Hematopoietic multipotent progenitor cell (in vitro differentiated cells): ENCODE data around the gene DUSP28. TPM values are rescaled to one million over a fixed set of nuclear protein-coding genes. Genes with fewer than 3 reads are reported as not detected.
A peak's percentile ranks its signal among the peaks of the same experiment; 100 is the strongest.

Experiments
- DNase-seq, 3 donors: peaks; one replicate each; pipeline ENCODE4 v3.0.0-alpha.2; 2011 to 2015; ENCODE audit warnings: low read depth in 2 of 3, low spot score in 2 of 3
- total RNA-seq: library from RNA; depleted of rRNA; stranded (reverse); fragments of >200 nt; gene quantifications from one replicate; pipeline ENCODE4 v1.2.3, GENCODE V29; 2012

DUSP28 gene
- total RNA-seq, 1 donor = 8.3 TPM

DNA sequence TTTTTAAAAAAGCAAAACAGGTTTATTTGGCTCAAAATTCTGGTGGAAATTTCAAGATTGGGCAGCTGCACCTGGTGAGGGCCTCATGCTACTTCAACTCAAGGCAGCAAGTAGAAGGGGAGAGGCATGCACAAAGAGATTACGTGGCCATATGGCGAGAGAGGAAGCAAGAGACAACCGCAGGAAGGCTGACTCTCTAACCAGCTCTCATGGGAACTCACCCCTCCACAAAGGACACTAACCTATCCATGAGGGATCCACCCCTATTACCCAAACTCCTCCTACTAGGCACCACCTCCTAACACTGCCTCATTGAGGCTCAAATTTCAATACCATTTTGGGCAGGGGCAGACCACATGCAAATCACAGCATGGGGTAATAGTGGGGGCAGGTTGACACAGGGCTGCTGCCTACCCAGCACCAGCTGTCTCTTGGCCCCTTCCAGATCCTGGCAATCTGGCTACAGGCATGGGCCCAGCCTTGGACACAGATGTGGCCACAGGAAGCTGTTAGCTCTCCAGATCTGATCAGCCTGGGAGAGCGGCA is 24.4 kb downstream of the DUSP28 start:
- peak in 1 of 3 donors; percentile 35 for DNase-seq

DNA sequence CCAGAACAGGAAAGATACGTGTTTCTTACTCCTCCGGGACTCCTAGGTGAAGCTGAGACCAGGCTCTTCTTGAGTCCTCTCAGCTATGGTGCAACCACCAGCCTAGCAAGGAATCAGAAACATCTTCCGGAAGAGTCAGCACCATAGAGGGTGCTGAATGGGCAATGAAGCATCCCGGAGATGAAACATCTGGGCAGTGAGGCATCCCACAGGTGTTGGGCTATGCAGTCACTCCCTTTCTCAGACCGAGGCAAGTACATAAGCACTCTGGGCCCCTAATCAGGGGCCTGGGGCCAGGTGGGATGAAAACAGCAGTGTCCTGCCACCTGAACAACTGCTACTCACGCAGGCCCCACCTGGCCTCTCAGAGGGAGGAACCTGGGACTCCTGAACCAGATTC is 24.9 kb downstream of the DUSP28 start:
- DNase-seq = no peak

DNA sequence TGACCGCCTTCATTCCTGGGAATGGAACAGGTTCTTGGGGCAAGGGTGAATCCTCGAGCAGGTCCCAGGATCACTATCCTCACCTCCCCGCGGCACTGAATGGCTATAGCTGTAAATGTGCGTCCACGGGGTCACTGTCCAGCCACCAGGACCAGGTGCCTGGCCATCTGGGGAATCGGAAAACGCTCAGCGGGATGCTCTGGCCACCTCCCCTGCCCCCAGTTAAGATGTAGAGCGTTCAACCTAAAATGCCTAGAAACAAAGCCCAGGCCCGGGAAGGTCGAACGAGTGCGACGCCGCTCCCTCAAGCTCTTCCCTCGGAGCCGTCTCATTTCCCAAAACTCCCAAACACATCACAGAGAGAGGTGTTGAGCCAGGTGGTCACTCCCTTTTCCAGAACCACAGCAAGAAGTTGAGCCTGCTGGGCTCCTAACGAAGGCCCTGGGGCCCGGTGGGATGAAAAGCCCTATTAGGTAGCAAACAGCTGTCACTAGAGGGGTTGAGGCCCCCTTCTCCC is 25.6 kb downstream of the DUSP28 start:
- no peak for DNase-seq

GRCh38 chr2:240586198-240586918 is 26.2 kb downstream of the DUSP28 start, which contains the start of gene CAPN10:
CAPN10 (plus strand) TSS chr2:240586734; CDS start chr2:240586912, 178 bp downstream.
- DNase-seq = peak; percentile 90 to 95 (median 95)

- peak in 1 of 3 donors; percentile 46 for DNase-seq
Observed at GRCh38 chr2:240586919-240587800, 27.0 kb downstream of the DUSP28 start.

- DNase-seq = no peak
Observed at GRCh38 chr2:240588006-240588655, 28.0 kb downstream of the DUSP28 start.

- DNase-seq = no peak
Observed at GRCh38 chr2:240588669-240589068, 28.5 kb downstream of the DUSP28 start.

- no peak for DNase-seq
Observed at GRCh38 chr2:240589375-240589774, 29.2 kb downstream of the DUSP28 start.

GRCh38 chr2:240589850-240590525 is 29.8 kb downstream of the DUSP28 start:
- DNase-seq = no peak

DNA sequence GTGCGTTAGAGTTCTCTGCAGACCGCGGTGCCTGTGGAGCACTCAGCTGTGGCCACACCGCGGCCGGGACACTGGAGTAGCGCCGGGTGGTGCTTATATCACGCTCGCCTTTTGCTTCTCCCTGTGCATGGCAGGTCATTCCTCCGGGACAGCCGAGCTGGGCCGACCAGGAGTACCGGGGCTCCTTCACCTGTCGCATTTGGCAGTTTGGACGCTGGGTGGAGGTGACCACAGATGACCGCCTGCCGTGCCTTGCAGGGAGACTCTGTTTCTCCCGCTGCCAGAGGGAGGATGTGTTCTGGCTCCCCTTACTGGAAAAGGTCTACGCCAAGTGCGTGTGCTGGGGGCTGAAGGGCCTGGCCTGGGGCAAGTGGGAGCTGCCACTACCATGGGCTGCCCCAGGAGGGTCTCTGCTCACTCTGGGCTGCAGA is 30.5 kb downstream of the DUSP28 start:
- DNase-seq = no peak

DNA sequence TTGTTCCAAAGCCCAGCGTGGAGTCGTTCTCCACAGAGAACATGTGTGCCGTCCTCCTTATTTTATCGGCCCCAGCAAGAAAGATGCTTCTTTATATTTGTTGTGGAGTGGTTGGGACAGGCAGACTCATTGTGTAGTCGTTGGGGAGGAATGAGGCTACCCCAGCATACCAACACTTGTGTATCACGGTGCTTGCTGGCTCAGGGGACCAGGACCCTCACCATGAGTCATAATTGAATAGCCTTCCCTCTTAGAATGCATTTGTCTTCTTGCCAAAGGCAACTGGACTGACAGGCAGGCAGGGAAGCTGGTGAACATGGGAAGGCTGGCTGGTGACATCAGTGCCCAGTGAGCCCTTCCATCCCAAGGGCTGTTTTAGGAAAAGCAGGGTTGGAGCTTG is 31.1 kb downstream of the DUSP28 start:
- no peak for DNase-seq

DNA sequence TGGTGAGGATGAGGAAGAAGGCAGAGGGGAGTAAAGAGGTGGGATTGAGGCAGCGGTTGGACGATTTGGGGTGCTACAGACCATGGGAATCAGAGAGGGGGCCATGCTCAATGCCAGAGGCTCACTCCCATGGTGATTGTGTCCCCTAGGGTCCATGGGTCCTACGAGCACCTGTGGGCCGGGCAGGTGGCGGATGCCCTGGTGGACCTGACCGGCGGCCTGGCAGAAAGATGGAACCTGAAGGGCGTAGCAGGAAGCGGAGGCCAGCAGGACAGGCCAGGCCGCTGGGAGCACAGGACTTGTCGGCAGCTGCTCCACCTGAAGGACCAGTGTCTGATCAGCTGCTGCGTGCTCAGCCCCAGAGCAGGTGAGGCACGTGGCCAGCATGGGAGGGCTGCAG is 31.6 kb downstream of the DUSP28 start:
- no peak for DNase-seq

- DNase-seq = no peak
Observed at GRCh38 chr2:240593026-240593702, 33.0 kb downstream of the DUSP28 start.

- DNase-seq = no peak
Observed at GRCh38 chr2:240593703-240594451, 33.7 kb downstream of the DUSP28 start.

DNA sequence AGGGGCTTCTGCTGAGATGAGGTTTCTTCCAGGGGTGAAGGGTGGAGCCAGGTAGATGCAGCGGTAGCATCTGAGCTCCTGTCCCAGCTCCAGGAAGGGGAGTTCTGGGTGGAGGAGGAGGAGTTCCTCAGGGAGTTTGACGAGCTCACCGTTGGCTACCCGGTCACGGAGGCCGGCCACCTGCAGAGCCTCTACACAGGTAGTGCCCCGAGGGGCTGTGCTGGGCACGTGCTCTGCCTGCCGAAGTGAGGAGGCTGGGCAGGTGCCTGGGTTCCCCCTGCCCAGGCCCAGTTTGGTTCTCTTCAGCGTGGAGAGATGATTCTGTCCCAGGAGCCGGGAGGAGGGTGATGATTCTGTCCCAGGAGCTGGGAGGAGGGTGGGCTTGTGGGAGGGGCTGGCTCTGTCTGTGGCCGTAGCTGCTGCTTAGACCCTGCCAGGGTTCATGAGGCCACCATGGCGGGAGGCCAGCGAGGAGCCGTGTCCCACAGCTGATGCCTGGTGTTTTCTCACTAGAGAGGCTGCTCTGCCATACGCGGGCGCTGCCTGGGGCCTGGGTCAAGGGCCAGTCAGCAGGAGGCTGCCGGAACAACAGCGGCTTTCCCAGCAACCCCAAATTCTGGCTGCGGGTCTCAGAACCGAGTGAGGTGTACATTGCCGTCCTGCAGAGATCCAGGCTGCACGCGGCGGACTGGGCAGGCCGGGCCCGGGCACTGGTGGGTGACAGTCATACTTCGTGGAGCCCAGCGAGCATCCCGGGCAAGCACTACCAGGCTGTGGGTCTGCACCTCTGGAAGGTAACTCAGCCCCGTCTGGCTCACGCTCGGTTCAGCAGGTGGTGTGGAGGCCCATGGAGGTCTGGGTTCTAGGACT is 34.6 kb downstream of the DUSP28 start:
- DNase-seq = no peak

DNA sequence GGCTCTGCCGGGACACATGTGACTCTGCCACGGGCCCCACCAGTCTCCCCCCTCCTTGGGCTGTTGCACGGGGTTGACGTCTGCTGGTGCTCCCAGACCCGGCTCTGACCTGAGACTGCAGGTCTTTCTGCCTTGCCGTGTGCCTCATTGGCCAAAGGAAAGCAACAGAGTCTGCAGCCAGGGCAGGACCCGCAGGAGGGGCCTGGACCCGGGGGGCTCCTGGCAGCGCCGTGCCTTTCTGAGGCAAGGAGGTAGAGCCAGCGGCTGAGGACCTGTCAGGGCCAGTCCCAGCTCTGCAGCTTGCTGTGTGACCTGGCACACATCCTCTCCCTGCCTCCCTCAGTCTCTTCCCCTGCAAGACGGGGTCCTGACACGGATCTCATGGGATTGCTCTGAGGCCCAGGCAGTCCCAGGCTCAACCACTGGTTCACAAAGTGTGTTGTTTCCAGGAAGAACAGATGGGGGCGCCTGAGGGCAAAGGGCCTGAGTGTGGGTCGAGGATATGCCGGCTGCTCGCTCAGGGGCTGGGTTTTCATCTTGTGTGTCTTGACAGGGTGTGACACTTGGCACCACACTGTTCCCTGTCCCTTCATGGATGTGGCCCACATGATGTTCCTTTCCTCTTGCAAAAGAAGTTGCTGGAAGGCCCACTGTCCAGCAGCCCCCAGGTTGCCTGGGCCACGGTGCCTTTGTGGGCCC is 35.4 kb downstream of the DUSP28 start:
- DNase-seq = peak in 2 of 3 donors; percentile 24 to 75

DNA sequence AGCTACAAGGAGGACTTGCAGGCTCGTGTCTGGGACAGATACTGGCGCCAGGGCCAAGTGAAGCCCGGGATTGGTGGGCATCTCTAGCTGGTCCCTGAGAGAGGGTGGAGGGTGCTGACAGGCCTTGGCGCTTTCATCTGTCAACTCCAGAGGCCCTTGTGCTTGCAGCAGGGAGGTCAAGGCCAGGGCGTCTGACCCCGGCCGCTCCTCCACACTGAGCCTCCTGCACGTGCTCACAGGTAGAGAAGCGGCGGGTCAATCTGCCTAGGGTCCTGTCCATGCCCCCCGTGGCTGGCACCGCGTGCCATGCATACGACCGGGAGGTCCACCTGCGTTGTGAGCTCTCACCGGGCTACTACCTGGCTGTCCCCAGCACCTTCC is 35.9 kb downstream of the DUSP28 start:
- no peak for DNase-seq
